Stimulated activated CD4-positive, alpha-beta T cell treated with anti-CD3 and anti-CD28 coated beads, Interleukin-2, amount 100 ng/mL, for 4 hours (primary cell): ENCODE results near the gene MRPS22.

Experiments
- DNase-seq: peaks from one replicate; pipeline ENCODE4 v3.0.0-alpha.2; 2020; ENCODE audit warnings: low read depth

The MRPS22 gene

DNA sequence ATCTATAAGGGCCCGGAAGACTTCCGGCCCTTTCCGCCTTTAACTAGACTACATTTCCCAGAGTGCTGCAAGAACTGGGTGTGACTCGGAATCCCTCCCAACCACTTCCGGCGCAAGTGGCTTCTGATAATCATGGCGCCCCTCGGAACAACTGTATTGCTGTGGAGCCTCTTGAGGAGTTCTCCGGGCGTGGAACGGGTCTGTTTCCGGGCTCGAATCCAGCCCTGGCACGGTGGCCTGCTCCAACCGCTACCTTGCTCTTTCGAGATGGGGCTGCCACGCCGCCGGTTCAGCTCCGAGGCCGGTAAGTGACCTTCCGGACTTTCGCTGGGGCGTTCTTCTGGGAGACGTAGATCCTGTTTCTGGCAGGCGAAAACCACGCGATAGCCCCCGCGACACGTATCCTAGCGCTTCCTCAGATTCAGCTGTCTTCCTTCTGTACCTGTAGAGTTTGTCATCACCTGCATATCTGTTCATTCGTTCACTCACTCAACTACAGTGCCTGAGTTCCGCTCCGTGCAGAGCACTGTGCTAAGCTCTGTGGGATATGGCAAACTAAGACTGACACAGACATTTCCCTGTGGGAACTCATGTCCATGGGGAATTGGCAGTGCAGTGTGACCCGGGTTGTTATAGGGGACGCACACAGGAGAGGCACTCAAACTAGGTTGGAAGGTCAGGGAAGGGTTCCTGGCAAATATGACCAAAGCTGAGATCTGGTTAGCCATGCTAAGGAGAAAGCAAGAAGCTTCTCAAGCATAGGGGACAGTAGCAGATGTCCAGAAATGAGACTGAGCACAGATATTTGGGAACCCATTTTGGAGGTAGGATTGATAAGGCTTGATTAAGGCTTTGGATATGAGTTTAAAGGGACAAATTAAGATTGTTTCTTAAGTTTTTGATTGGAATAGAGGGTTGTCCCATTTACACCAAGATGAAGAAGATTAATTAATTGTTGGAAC is at the start of gene MRPS22:
Gene MRPS22, plus strand, starts transcription at position 126 of the 962 bp plus-strand sequence. Its CDS starts 7 bp downstream, at position 133.
- DNase-seq = peak; percentile 71

DNA sequence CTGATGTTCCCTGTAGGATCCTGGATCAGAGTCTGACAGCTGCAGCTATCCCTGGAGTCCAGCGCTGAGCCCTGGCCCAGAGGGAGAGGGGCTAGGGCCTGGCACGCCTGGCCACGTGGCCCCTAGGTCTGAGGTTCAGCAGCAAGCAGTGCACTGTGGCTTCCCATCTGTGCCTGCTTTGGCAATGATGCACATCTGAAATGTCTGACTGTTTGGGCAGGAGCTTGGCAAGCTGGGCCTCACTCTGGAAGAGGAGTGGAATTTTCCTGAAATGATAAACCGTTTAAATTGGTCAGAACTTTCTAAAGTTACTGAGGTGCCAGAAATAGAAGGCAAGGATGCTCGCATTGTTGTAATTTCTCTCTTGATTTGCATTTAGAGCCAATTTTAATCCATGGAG is 48.8 kb upstream of the MRPS22 start:
- no peak for DNase-seq

DNA sequence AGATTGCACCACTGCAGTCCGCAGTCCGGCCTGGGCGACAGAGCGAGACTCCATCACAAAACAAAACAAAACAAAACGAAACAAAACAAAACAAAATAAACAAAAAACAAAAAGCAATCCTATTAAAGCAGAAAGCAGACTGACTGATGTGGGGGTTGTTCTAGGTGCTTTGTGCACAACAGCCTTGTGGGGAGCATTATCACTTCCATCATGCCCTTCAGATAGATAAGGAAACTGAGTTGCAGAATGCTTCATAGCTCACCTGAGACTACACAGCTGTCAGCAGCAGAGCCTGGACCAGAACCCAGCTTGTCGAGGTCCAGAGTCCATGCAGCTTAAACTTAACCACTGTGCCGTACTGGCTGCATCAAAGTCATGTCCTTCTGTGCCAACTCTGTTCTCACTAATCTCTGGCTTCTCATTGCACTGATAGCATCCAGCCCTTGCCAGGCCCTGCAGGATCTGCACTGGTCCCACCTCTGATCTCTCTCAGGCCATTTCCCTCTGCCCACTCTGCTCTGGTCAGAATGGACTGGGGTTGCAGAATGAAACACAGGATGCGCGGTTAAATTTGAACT is 47.6 kb upstream of the MRPS22 start:
- no peak for DNase-seq

DNA sequence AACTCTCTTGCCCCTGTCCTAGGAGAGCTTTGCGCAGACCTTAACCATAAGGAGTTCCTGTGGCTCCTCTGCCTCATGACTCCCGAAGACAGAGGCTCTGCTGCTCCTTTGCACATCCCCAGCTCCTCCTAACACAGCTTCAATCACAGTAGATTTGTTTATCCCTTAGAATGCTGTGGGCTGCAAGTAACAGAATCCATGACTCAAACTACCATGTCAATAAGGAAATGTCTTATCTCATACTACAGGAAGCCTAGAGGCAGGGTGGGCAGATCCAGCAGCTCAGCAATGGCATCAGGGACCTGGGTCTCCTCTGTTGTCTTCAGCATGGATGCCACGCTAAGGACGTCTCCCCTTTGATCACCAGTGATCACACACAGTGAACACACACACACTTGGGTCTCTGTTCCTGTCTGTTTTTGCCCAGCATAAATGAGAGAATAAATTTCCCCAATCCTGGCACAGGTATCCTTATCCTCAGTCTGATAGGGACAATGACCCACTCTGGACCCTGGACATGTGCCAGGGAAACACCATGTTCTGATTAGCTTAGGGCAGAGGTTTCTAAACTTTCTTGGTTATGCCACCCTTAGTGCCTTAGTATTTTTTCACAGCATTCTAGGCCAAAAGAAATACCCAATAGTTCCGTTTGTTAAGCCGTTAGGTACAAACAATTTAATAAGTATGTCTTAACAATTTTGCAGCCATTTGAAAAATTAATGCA is 46.1 kb upstream of the MRPS22 start:
- no peak for DNase-seq

DNA sequence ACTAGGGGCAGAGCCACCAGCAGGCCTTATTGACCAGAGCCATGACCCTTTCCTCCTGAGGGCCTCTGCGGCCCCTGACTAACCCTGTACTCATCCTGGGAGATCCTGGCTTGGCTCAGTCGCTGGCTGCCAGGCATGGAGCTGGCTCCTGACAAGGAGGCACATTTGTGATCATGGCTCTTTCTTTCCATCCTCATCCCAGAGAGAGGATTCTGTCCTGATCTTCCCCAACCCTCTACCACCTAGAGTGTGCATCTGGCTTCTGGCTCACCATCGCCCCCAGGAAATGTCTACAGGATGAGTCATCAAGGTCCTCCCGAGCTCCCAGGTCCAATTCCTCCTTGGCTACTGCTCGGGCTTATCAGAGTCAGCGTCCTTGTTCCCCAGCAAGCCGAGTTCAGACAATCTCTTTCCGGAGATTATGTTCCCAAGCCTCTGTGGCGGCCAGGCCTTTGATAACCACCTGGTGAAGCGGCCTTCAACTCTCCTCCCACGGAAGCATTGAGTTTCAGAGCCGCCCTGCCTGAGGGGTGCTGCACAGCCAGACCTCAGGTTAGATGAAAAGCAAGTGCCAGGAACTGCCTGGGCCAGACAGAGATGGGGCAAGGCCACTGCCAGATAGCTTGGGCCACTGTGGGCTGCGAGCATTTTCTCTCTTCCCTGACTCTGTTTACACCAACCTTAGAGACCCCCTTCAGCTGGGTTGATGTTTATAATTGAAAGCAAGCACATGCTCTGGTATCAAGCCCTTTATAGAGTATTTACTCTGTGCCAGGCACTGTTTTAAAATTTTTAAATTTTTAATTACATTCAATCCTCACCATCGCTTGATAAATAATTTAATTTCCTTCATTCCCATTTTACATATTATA is 44.3 kb upstream of the MRPS22 start:
- DNase-seq = no peak

DNA sequence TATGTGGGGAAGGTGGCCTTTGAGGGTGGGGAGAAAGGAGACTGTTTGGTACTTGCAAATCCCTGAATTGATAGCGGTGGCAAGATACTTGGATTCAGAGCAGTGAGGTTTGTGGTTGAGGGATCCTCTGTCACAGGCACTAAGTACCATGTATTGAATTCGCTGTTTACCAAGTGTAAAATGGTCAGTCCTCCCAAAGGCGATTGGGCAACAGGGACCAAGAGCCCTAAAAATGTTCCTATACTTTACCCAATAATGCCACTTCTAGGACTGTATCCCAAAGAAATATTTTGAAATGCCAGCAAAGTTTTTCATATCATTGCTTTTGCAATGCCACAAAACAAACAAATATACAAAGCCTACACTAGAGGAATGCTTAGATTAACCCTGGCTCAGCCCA is 43.4 kb upstream of the MRPS22 start:
- no peak for DNase-seq

DNA sequence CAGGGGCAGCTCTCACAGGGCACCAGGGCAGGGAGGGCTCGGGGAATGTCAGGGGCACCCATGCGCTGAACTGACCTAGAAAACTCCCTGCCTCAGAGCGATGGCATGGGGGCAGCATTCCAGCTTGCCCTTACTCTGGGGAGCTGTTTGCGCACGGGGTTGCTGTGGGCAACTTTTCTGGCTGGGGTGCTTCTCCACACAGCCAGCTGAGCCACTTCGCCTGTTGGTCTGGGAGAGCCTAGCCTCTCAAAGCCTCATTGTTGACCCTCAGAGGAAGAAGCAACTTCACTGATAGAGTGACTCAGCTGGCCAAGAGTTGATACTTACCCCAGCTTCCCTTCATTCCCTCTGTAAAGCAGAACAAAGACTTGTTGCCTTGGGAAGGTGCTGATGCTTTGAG is 42.6 kb upstream of the MRPS22 start:
- DNase-seq = no peak

DNA sequence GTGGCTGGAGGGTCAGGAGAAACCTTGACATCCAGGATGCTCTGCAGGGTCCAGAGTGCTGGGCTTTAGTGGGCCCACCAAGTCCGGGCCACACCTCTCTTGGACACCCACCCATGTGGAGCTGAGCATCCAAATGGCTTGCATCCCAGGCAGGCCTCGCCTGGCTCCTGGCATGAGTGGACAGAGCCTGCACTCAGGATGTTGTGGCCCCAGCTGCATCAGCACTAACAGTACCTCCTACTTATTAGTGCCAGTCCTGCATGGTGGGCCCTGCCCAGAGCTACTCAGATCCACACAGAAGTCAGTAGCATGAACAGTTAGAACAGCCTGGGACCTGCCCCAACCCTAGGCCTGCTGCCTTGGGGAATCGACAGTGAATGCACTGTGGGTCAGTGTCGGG is 42.2 kb upstream of the MRPS22 start:
- no peak for DNase-seq

DNA sequence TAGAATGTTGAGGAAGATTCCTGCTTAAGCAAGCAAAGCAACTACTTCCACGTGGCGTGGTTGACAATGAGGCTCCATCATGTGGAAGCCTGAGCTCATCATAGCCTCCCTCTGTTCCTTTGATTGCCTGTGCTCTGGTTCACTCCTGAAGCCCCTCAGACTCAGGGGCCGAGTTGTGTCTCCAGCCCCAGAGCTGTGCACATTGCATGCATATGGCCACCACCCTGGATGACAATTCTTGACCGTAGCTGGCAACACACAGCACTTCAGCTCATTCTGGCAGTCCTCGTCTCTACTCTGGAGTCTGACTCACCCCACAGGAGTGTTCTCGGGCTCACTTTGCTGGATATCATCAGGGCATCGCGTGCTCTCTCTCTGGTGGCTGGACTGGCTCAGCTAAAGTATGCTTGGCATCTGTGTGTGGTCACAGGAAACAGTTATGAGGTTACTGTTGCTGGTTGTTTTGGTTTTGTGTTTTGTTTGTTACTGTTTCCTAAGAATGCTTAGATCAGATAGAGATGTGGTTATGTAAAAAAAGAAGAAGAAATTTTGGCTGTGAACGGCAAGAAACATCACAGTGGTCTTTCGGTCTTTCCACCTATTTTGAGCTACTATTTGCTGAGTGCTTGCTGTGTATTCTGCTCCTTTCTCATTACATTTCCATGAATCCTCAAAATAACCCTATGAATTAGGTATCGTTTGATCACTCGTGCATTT is 41.6 kb upstream of the MRPS22 start:
- no peak for DNase-seq

DNA sequence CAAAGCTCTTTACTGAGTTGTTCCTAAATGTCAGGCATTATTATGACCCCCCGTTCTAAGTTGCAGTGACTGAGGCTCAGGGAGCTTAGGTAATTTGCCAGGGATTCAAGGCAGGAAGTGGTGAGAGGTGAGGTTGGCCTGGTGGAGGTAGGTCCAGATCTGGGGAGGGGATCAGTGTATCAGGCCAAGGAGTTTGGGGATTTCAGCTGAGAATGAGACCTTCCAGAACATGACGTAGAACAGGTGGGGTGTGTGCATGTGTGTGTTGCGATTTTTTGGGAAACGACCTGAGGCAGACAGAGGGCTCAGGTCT is 41.1 kb upstream of the MRPS22 start:
- no peak for DNase-seq

DNA sequence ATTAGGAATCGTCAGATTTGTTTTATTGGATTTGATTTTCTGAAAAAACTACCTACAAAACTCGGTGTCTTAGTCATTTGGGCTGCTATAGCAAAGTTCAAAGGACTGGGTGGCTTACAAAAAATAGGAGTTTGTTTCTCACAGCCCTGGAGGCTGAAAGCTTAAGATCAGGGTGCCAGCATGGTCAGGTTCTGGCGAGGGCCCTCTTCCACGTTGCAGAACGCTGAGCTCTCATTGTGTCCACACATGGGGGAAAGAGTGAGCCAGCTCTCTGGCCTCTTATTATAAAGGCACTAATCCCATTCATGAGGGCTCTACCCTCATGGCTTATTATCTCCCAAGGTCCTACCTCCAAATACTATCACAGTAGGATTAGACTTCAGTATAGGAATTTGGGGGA is 40.6 kb upstream of the MRPS22 start:
- no peak for DNase-seq

DNA sequence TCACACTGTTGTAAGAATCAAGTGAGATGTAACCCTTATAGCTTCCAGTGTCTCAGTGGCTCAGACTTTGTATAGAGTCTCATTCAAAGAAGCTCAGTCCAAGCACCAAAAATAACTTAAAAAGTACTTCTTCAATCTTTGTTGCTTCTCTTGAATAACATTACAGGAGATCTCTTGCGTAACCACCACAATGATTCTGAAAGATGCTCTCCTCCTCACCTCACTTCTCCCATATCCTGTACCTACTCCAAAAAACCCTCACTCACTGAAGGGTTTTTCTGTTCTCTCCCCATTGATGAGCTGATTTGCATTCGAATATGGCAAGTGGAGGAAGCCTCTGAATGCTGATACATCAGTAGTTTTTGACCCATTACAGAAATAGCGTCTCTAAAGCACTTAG is 39.4 kb upstream of the MRPS22 start:
- DNase-seq = no peak

DNA sequence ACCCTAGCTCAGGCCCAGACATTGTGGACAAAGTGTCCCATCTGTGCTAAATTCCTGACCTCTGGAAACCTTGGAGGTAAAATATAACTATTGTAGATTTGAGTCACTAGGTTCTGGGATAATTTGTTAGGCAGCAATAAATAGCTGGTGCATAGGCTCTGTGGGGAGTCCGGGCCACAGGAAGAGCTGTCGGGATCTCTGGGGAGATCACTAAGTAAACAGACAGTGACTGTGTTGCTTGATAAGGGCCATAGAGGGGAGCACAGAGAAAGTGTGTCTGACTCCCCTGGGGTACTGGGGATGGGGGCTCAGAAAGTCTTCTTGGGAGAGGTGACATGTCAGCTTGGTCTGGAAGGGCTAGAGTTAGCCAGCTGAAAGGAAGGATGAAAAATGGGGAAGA is 37.7 kb upstream of the MRPS22 start:
- DNase-seq = no peak

DNA sequence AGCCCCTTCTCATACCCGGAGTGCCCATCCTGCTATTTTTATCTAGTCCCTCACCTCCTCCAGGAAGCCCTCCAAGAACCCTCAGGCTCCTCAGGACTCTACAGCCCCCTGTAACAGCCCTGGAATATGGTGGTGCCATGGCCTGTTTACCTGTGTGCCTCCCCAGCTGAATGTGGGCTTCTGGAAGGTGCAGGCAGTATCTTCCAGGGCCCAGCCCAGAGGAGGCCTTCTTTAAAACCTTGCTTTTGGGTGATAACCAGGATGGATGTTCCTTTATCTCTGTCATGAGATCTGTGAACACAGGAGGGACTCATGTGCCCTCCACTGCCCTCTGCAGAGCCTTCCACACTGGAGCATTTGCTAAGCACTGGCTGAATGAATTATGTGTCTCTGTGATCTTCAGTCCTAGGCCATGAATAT is 36.7 kb upstream of the MRPS22 start:
- DNase-seq = no peak

DNA sequence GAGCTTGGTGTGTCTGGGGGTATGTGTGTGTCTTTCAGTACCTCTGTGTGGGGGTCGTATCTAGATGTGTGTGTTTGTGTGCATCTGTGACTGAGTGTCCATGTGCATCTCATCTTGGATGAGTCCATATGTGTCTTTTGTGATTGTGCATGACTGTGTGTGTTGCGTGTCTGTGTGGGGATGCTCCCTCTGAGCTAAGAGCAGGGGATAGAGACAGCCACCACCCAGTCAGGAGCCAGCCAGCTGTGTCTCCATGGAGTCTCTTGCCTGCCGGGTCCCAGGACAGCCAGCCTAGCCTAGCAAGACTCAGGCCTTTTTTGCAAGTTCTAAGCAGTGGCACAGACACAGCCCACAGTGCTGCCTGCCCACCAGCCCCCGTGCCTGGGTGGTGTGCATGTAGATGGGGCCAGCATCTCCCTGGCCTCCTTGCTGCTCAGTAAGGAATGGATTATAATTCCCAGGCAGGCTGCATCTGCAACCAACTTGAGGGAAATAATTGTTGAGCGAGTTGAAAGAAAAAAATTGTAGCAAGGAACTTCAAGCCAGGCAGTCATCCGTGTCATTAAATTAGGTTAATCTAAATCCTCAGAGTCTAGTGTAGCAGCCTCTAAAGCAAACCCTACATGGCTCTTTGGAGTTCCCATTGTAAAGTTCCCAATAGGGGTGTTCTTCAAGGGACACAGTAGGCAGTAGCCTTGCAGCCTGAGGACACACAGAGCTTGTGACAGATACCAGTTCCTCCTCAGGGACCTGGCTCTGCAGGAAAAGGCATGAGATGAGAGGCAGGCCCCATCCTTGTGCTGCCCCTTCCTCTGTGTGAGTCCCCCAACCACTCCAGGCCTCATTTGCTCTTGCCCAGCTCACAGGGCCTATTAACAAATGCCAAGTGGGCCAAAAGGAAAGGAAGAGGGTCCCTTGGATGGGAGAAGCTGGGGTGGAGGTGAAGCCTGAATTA is 35.9 kb upstream of the MRPS22 start:
- DNase-seq = no peak

DNA sequence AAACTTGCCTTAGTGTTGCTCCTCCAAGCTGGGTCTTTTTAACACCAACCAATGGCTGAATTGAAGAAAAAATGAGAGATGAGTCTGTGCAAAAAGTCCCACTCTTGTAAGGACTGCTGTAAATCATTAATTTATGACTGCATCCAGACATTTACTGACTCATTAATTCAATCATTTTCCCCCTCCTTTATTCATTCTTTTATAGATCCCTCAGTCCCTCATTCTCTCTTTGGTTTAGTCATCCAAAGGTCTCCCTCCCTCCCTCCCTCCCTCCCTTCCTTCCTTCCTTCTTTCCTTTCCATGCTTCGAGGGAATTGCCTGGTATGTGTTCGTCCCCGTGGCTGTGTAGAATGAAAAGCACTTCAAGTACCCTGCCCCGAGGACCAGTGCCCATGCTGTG is 35.3 kb upstream of the MRPS22 start:
- DNase-seq = no peak

DNA sequence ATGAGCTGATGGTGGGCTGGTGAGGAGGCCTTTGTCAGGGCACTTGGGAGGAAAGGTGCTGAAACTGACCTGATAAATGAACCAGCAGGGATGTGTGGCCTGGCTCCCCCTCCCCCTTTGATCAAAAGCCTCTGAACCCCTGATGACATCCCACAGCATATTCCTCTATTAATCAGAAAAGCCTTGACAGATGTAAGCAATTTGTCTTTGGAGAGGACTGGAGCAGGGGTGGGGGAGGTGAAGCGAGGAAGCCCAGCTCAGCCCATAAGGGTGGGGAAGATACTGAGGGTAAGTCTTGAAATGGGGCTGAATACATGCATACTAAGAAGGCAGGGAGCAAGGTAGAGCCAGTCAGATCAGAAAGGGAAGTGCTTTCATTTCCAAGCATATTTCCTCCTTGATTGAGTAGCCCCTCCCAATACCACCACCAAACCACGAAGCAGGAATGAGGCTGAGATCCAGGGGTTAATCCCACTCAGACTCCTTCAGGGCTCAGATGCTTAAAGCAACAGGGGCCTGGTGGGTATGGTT is 34.7 kb upstream of the MRPS22 start:
- DNase-seq = no peak

DNA sequence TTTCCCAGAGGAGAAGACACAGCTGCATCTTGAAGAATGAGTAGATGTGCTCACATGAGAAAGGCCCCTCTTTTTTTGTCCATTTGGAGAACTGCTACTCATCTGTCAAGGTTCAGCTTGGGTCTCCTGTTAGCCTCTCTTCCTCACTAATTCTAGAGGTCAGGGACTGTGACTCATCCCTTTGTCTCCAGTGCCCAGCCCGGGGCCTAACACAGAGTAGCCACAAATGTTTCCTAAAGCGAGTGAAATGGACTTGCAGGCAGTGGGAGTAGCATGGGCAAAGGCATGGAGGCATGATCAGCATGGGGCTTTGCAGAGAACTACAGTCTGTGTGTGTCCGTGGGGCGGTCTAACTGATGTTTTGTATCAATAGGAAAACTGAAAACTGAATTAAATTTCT is 33.9 kb upstream of the MRPS22 start:
- DNase-seq = no peak

DNA sequence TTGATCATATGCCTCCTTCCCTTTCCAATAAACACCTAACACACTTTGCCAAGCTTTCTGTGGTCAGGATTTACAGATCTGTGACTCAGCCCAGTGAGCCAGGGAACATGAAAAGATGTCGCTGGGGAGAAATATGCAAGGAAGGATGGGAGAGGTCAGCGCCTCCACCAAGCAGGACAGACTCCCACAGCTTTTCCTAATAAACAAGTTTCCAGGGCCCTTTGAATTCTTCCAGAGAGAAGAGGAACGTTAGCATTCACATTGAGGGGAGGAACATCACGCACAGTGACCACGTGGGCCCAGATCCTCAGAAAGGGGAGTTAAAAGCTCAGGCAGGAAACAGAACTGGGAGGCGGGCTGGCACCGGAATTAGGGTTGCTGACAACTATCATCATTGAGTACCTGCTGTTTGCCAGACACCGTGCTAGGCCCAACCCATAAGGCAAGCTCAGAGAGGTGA is 33.3 kb upstream of the MRPS22 start:
- DNase-seq = no peak

DNA sequence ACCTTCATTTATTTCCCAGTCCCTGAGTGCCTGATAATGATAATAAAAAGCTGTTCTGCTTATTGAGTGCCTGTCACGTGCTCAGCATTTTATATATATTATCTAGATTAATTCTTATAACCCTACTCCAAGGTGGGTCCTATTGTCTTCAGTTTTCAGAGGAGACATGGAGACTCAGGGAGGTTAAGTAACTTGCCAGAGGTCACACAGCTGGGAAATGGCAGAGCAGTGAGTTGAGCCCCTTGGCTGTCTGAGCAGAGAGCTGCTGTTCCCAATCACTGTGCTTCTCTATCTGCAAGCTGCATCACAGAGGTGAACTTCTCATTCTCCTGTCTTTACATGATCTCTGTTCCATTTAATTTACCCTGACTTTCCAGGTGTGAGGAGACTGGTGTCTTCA is 32.3 kb upstream of the MRPS22 start:
- DNase-seq = no peak
